WTC11 (cell line): Measurements from ENCODE around the gene OMA1. TPM values are rescaled to one million over a fixed set of nuclear protein-coding genes. Genes with fewer than 3 reads are reported as not detected.

Experiments
- ATAC-seq: fragments of 200-7000 bp; cut with Tn5 transposase; 2 replicates; pipeline ENCODE4 v1.10.0; 2021; ENCODE audit warnings: mild to moderate bottlenecking, moderate library complexity
- CTCF ChIA-PET: fragments of 300-600 bp; sonication (Branson Sonifier 250); formaldehyde crosslinking; loops from one replicate; lab custom pipeline; 2021; ENCODE audit warnings: antibody characterized with exemption; lab: Charles Lee
- POLR2A ChIA-PET: fragments of 350-600 bp; sonication (Branson Sonifier 250); formaldehyde crosslinking; loops from one replicate; lab custom pipeline; 2021; ENCODE audit warnings: antibody characterized with exemption; lab: Charles Lee
- DNase-seq: peaks from one replicate; pipeline ENCODE4 v3.0.0; 2021; ENCODE audit warnings: low spot score
- H3K27ac Mint-ChIP-seq: 2 replicates; pipeline ENCODE4 v1.8.0; 2021; ENCODE audit warnings: mixed read lengths
- H3K27me3 Mint-ChIP-seq: 2 replicates; pipeline ENCODE4 v1.8.0; 2021; ENCODE audit warnings: low read depth, mild to moderate bottlenecking, moderate library complexity, mixed read lengths
- H3K36me3 Mint-ChIP-seq: 2 replicates; pipeline ENCODE4 v1.8.0; 2021; ENCODE audit warnings: mixed read lengths
- H3K4me1 Mint-ChIP-seq: 2 replicates; pipeline ENCODE4 v1.8.0; 2022; ENCODE audit warnings: mixed read lengths
- H3K4me3 Mint-ChIP-seq: 2 replicates; pipeline ENCODE4 v1.8.0; 2021; ENCODE audit warnings: mild to moderate bottlenecking, moderate library complexity, mixed read lengths
- H3K9me3 Mint-ChIP-seq: 2 replicates; pipeline ENCODE4 v1.8.0; 2021; ENCODE audit warnings: mixed read lengths
- ATF1 ChIP-seq: sonication (generic); formaldehyde crosslinking; IDR thresholded peaks from 2 replicates; pipeline ENCODE4 v1.8.1; 2023; ENCODE audit warnings: mild to moderate bottlenecking, moderate library complexity, missing genetic modification reagents
- CREB1 ChIP-seq: sonication (generic); formaldehyde crosslinking; IDR thresholded peaks from 2 replicates; pipeline ENCODE4 v1.8.0; 2023; ENCODE audit warnings: mild to moderate bottlenecking, missing genetic modification reagents
- FOXP1 ChIP-seq: sonication (generic); formaldehyde crosslinking; IDR thresholded peaks from 2 replicates; pipeline ENCODE4 v1.8.0; 2022; ENCODE audit warnings: missing genetic modification reagents, mild to moderate bottlenecking, moderate library complexity, borderline replicate concordance
- GRHL2 ChIP-seq: fragments of 250-450 bp; sonication (Bioruptor Pico); IDR thresholded peaks from 2 replicates; pipeline ENCODE4 v1.8.0; 2022; ENCODE audit warnings: mild to moderate bottlenecking, moderate library complexity; ENCODE audit not compliant: insufficient replicate concordance, severe bottlenecking
- GTF2I ChIP-seq: fragments of 250-450 bp; sonication (Bioruptor Pico); conservative IDR thresholded peaks from 2 replicates; pipeline ENCODE4 v1.4.0; 2021; ENCODE audit warnings: mild to moderate bottlenecking
- MYBL2 ChIP-seq: sonication (generic); formaldehyde crosslinking; IDR thresholded peaks from 2 replicates; pipeline ENCODE4 v1.8.1; 2023; ENCODE audit warnings: mild to moderate bottlenecking, moderate library complexity, missing genetic modification reagents
- NFYB ChIP-seq: sonication (generic); formaldehyde crosslinking; conservative IDR thresholded peaks from 2 replicates; pipeline ENCODE4 v1.8.0; 2022; ENCODE audit warnings: low read depth, missing genetic modification reagents
- SMAD3 ChIP-seq: sonication (generic); formaldehyde crosslinking; IDR thresholded peaks from 2 replicates; pipeline ENCODE4 v1.8.0; 2022; ENCODE audit warnings: missing genetic modification reagents, mild to moderate bottlenecking, borderline replicate concordance
- SMAD4 ChIP-seq: sonication (generic); formaldehyde crosslinking; IDR thresholded peaks from 2 replicates; pipeline ENCODE4 v1.8.0; 2022; ENCODE audit warnings: mild to moderate bottlenecking, missing genetic modification reagents
- SOX15 ChIP-seq: fragments of 250-450 bp; sonication (Bioruptor Pico); IDR thresholded peaks from 2 replicates; pipeline ENCODE4 v1.9.0; 2021; ENCODE audit warnings: mild to moderate bottlenecking
- TEAD4 ChIP-seq: sonication (generic); formaldehyde crosslinking; IDR thresholded peaks from 2 replicates; pipeline ENCODE4 v1.8.0; 2022; ENCODE audit warnings: mild to moderate bottlenecking, missing genetic modification reagents
- ZNF121 ChIP-seq: sonication (generic); formaldehyde crosslinking; IDR thresholded peaks from 2 replicates; pipeline ENCODE4 v1.8.0; 2023; ENCODE audit warnings: missing genetic modification reagents
- ZNF232 ChIP-seq: sonication (generic); formaldehyde crosslinking; IDR thresholded peaks from 2 replicates; pipeline ENCODE4 v1.8.0; 2022; ENCODE audit warnings: mild to moderate bottlenecking, missing genetic modification reagents
- total RNA-seq: library from RNA; stranded (reverse); gene quantifications from 3 replicates; pipeline ENCODE4 v1.2.3, GENCODE V29; 2021
- TF ChIP-seq, protein P1 (sequence below): sonication (generic); formaldehyde crosslinking; IDR thresholded peaks from 2 replicates; pipeline ENCODE4 v1.8.1; 2022; ENCODE audit warnings: mild to moderate bottlenecking, missing genetic modification reagents, moderate library complexity, borderline replicate concordance
- TF ChIP-seq, protein P2 (sequence below): sonication (generic); formaldehyde crosslinking; IDR thresholded peaks from 2 replicates; pipeline ENCODE4 v1.8.0; 2022; ENCODE audit warnings: missing genetic modification reagents
- TF ChIP-seq, protein P3 (sequence below): sonication (generic); formaldehyde crosslinking; IDR thresholded peaks from 2 replicates; pipeline ENCODE4 v1.8.1; 2023; ENCODE audit warnings: mild to moderate bottlenecking, missing genetic modification reagents, borderline replicate concordance
- TF ChIP-seq, protein P4 (sequence below): sonication (generic); formaldehyde crosslinking; IDR thresholded peaks from 2 replicates; pipeline ENCODE4 v1.8.1; 2023; ENCODE audit warnings: mild to moderate bottlenecking, missing genetic modification reagents
- TF ChIP-seq, protein P5 (sequence below): sonication (generic); formaldehyde crosslinking; IDR thresholded peaks from 2 replicates; pipeline ENCODE4 v1.8.0; 2023; ENCODE audit warnings: mild to moderate bottlenecking, missing genetic modification reagents

The OMA1 gene
- total RNA-seq, 1 experiment from 2014 or later, result 10.5 TPM

DNA sequence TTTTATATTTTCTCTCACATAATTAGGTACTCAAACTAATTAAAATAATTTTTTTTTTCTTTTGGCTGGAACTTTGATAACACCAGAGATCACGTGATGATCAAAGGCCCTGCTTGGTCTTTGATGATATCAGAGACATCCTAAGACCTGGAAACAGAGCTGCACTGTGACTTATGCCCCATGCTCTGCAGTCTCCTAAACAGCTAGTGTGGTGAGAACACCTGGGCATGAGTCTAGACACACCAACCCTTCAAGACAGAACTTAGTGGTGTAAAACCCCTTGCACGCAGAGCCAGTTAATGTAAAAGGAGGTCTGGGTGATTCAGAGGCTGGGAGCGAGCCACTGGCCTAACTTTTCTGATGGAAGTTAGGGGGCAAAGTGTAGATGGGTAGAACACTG, 70.3 kb downstream of the OMA1 start (continued):
- TF ChIP-seq, protein P1, sequence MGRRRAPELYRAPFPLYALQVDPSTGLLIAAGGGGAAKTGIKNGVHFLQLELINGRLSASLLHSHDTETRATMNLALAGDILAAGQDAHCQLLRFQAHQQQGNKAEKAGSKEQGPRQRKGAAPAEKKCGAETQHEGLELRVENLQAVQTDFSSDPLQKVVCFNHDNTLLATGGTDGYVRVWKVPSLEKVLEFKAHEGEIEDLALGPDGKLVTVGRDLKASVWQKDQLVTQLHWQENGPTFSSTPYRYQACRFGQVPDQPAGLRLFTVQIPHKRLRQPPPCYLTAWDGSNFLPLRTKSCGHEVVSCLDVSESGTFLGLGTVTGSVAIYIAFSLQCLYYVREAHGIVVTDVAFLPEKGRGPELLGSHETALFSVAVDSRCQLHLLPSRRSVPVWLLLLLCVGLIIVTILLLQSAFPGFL (CRISPR knock-in tag), result no peak
- TF ChIP-seq, all 79 proteins: peak for 0

DNA sequence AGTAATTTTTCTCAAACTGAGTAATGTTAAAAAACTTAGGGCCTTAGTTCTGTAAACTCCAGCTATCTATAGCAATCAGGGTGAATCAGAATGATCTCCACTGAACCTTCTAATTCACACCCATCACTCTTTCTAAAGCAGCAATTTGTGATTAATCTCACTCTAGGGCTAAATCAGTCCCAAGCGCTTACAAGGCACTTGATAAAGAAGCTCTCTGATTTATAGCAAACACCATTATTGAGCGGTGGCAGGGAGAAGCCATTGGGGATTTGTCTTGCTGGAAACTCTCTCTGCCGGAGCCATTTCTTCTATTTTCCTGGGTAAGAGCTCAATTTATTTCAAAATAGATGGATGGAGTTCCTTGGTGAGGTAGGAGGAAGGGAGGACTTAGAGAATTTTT, 77.0 kb downstream of the OMA1 start:
- Mint-ChIP-seq H3K27ac (no peak overlapping the region), H3K36me3 (no peaks in the 10 kb centered on the region), H3K9me3 (peaks cover 3% of the 10 kb centered on the region; the same call in 1 of the 2 replicates), H3K27me3 (no peaks in the 10 kb centered on the region), H3K4me1 (peaks cover 23% of the 10 kb centered on the region), H3K4me3 (no peak overlapping the region)
- DNase-seq, result no peak
- no peak for TF ChIP-seq NFYB (CRISPR knock-in tag)
- TF ChIP-seq ATF1 (CRISPR knock-in tag), result no peak
- no peak for TF ChIP-seq ZNF121 (CRISPR knock-in tag)
- TF ChIP-seq SOX15 (CRISPR knock-in tag), result no peak
- ATAC-seq, result no peak
- POLR2A ChIA-PET, result no interaction called here
- CTCF ChIA-PET, result no interaction called here

DNA sequence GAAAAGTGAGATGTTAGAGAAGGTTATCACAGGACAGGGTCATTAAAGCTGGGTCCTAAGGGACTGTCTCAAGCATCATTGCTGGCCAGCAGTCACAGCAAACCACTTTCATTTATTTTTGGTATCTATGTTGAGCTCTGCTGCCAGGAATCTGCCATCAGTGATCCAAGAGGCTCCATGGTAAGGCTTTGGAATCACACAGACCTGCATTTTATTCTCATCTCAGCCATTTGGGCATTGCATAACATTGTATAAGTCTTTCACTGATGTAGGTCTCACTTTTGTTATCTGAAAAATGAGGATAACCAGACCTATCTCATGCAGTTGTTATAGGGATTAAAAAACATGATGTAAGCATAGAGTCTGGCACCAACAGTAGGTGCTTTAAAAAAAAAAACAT, 77.5 kb downstream of the OMA1 start:
- ChIA-PET POLR2A (no interaction called here), CTCF (no interaction called here)
- Mint-ChIP-seq H3K27ac (no peak overlapping the region), H3K27me3 (no peaks in the 10 kb centered on the region), H3K9me3 (peaks cover 3% of the 10 kb centered on the region; the same call in 1 of the 2 replicates), H3K36me3 (no peaks in the 10 kb centered on the region), H3K4me3 (no peak overlapping the region), H3K4me1 (peaks cover 23% of the 10 kb centered on the region)
- TF ChIP-seq GTF2I, result no peak
- no peak for TF ChIP-seq SMAD3 (CRISPR knock-in tag)
- ATAC-seq (no peak), DNase-seq (no peak)

DNA sequence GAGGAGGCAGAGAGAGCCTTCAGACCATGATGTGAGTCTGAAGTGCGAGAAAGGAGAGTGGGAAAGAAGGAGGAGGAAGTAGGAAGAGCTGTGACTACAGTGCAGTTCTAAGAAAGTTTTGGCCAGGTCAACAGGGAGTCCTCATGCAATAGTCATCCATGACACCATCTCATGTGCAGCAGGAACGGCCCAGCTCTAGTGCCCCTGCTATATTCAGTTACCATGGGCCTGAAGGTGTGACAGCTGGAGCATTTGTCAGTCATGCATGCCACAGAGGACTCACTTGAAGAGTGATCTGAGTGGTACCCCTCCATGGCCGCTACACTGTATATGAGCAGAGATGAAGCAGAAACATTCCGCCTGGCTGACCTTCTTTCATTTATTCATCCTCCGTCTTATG, 77.9 kb downstream of the OMA1 start:
- Mint-ChIP-seq H3K4me1 (peaks cover 23% of the 10 kb centered on the region), H3K4me3 (no peak overlapping the region), H3K36me3 (no peaks in the 10 kb centered on the region), H3K27ac (no peak overlapping the region), H3K9me3 (peaks cover 3% of the 10 kb centered on the region; the same call in 1 of the 2 replicates), H3K27me3 (no peaks in the 10 kb centered on the region)
- ChIA-PET CTCF (no interaction called here), POLR2A (no interaction called here)
- DNase-seq (no peak), ATAC-seq (no peak)
- TF ChIP-seq MYBL2 (CRISPR knock-in tag) (no peak), GRHL2 (no peak), ZNF232 (CRISPR knock-in tag) (no peak), CREB1 (CRISPR knock-in tag) (no peak), ZNF121 (CRISPR knock-in tag) (no peak), FOXP1 (CRISPR knock-in tag) (no peak), SMAD4 (CRISPR knock-in tag) (no peak), TEAD4 (CRISPR knock-in tag) (no peak)
- TF ChIP-seq, protein P2, sequence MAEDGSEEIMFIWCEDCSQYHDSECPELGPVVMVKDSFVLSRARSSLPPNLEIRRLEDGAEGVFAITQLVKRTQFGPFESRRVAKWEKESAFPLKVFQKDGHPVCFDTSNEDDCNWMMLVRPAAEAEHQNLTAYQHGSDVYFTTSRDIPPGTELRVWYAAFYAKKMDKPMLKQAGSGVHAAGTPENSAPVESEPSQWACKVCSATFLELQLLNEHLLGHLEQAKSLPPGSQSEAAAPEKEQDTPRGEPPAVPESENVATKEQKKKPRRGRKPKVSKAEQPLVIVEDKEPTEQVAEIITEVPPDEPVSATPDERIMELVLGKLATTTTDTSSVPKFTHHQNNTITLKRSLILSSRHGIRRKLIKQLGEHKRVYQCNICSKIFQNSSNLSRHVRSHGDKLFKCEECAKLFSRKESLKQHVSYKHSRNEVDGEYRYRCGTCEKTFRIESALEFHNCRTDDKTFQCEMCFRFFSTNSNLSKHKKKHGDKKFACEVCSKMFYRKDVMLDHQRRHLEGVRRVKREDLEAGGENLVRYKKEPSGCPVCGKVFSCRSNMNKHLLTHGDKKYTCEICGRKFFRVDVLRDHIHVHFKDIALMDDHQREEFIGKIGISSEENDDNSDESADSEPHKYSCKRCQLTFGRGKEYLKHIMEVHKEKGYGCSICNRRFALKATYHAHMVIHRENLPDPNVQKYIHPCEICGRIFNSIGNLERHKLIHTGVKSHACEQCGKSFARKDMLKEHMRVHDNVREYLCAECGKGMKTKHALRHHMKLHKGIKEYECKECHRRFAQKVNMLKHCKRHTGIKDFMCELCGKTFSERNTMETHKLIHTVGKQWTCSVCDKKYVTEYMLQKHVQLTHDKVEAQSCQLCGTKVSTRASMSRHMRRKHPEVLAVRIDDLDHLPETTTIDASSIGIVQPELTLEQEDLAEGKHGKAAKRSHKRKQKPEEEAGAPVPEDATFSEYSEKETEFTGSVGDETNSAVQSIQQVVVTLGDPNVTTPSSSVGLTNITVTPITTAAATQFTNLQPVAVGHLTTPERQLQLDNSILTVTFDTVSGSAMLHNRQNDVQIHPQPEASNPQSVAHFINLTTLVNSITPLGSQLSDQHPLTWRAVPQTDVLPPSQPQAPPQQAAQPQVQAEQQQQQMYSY (CRISPR knock-in tag), result no peak
- TF ChIP-seq, protein P3, sequence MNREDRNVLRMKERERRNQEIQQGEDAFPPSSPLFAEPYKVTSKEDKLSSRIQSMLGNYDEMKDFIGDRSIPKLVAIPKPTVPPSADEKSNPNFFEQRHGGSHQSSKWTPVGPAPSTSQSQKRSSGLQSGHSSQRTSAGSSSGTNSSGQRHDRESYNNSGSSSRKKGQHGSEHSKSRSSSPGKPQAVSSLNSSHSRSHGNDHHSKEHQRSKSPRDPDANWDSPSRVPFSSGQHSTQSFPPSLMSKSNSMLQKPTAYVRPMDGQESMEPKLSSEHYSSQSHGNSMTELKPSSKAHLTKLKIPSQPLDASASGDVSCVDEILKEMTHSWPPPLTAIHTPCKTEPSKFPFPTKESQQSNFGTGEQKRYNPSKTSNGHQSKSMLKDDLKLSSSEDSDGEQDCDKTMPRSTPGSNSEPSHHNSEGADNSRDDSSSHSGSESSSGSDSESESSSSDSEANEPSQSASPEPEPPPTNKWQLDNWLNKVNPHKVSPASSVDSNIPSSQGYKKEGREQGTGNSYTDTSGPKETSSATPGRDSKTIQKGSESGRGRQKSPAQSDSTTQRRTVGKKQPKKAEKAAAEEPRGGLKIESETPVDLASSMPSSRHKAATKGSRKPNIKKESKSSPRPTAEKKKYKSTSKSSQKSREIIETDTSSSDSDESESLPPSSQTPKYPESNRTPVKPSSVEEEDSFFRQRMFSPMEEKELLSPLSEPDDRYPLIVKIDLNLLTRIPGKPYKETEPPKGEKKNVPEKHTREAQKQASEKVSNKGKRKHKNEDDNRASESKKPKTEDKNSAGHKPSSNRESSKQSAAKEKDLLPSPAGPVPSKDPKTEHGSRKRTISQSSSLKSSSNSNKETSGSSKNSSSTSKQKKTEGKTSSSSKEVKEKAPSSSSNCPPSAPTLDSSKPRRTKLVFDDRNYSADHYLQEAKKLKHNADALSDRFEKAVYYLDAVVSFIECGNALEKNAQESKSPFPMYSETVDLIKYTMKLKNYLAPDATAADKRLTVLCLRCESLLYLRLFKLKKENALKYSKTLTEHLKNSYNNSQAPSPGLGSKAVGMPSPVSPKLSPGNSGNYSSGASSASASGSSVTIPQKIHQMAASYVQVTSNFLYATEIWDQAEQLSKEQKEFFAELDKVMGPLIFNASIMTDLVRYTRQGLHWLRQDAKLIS, result no peak
- TF ChIP-seq, protein P4, sequence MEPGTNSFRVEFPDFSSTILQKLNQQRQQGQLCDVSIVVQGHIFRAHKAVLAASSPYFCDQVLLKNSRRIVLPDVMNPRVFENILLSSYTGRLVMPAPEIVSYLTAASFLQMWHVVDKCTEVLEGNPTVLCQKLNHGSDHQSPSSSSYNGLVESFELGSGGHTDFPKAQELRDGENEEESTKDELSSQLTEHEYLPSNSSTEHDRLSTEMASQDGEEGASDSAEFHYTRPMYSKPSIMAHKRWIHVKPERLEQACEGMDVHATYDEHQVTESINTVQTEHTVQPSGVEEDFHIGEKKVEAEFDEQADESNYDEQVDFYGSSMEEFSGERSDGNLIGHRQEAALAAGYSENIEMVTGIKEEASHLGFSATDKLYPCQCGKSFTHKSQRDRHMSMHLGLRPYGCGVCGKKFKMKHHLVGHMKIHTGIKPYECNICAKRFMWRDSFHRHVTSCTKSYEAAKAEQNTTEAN (CRISPR knock-in tag), result no peak
- TF ChIP-seq, protein P5, sequence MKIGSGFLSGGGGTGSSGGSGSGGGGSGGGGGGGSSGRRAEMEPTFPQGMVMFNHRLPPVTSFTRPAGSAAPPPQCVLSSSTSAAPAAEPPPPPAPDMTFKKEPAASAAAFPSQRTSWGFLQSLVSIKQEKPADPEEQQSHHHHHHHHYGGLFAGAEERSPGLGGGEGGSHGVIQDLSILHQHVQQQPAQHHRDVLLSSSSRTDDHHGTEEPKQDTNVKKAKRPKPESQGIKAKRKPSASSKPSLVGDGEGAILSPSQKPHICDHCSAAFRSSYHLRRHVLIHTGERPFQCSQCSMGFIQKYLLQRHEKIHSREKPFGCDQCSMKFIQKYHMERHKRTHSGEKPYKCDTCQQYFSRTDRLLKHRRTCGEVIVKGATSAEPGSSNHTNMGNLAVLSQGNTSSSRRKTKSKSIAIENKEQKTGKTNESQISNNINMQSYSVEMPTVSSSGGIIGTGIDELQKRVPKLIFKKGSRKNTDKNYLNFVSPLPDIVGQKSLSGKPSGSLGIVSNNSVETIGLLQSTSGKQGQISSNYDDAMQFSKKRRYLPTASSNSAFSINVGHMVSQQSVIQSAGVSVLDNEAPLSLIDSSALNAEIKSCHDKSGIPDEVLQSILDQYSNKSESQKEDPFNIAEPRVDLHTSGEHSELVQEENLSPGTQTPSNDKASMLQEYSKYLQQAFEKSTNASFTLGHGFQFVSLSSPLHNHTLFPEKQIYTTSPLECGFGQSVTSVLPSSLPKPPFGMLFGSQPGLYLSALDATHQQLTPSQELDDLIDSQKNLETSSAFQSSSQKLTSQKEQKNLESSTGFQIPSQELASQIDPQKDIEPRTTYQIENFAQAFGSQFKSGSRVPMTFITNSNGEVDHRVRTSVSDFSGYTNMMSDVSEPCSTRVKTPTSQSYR (CRISPR knock-in tag), result no peak
